Colonic mucosa (tissue), 4 donors: Measurements from ENCODE around the gene NDST4. TPM values are rescaled to one million over a fixed set of nuclear protein-coding genes. Genes with fewer than 3 reads are reported as not detected.

Source experiments
- DNase-seq: peaks from one replicate; pipeline ENCODE4 v3.0.0-alpha.2; 2020
- H3K27ac ChIP-seq: fragments of 200-600 bp; one replicate; pipeline ENCODE4 v1.8.0; 2021
- H3K27me3 ChIP-seq: fragments of 200-600 bp; one replicate; pipeline ENCODE4 v1.8.0; 2021
- H3K36me3 ChIP-seq: fragments of 200-600 bp; one replicate; pipeline ENCODE4 v1.8.0; 2021
- H3K4me1 ChIP-seq: fragments of 200-600 bp; one replicate; pipeline ENCODE4 v1.8.0; 2021; ENCODE audit warnings: mild to moderate bottlenecking
- H3K4me3 ChIP-seq: fragments of 200-600 bp; one replicate; pipeline ENCODE4 v1.8.0; 2021
- H3K9ac ChIP-seq, 2 donors: one replicate each; pipeline ENCODE4 v1.7.0; 2013; ENCODE audit warnings: control low read depth in 2 of 2, low read depth in 2 of 2, low read length in 2 of 2
- H3K9me3 ChIP-seq: fragments of 200-600 bp; one replicate; pipeline ENCODE4 v1.8.0; 2021
- CTCF ChIP-seq: fragments of 200-600 bp; IDR thresholded peaks from one replicate; pipeline ENCODE4 v1.8.0; 2022; ENCODE audit warnings: antibody characterized with exemption, mild to moderate bottlenecking
- intact Hi-C: fragments of 100-400 bp; cut with DNase I; formaldehyde crosslinking; loops from one replicate; pipeline ENCODE4 v1.14.1; 2022
- total RNA-seq, 2 donors: library from RNA; stranded (reverse); fragmentation: NEBNext Ultra II Directional in 1 of 2; extraction: Animal tissue kit (Norgen Biotek cat#: 25700) in 1 of 2; gene quantifications; one replicate each; pipeline ENCODE4 v1.2.1, GENCODE V29; 2021
- donor health status: healthy.
- donor health status: DM: no; HTN: no; CAD: no.
- donor health status: DM: no; HTN: no; CAD: no.

The NDST4 gene
- total RNA-seq: under 1 TPM; 0.13 to 0.20 TPM

GRCh38 chr4:115113506-115114106 is at the start of gene NDST4:
Gene NDST4 (minus strand): TSS chr4:115113620. CDS start chr4:115077036, 36,584 bp downstream.
- intact Hi-C loops: no loop called here
- no peaks in the 10 kb centered on the region for H3K36me3 ChIP-seq
- H3K27me3 ChIP-seq: no peaks in the 10 kb centered on the region
- no peak for DNase-seq
- no peak within 1 kb of the TSS for H3K4me3 ChIP-seq
- H3K4me1 ChIP-seq: no peaks in the 10 kb centered on the region
- no peak for TF ChIP-seq CTCF
- no peak within 1 kb of the TSS for H3K27ac ChIP-seq
- H3K9ac ChIP-seq: no peak within 1 kb of the TSS
- H3K9me3 ChIP-seq: no peaks in the 10 kb centered on the region

GRCh38 chr4:115159141-115159540 is 45.7 kb upstream of the NDST4 start:
- no peak for DNase-seq
- no peak overlapping the region for H3K9ac ChIP-seq
- no peaks in the 10 kb centered on the region for H3K4me1 ChIP-seq
- no peak for TF ChIP-seq CTCF
- H3K36me3 ChIP-seq: no peaks in the 10 kb centered on the region
- no peaks in the 10 kb centered on the region for H3K27me3 ChIP-seq
- intact Hi-C loops: no loop called here
- H3K9me3 ChIP-seq: no peaks in the 10 kb centered on the region
- no peak overlapping the region for H3K27ac ChIP-seq
- no peak overlapping the region for H3K4me3 ChIP-seq

GRCh38 chr4:115158296-115158695 is 44.9 kb upstream of the NDST4 start:
- Histone ChIP-seq H3K9me3 (no peaks in the 10 kb centered on the region), H3K27ac (no peak overlapping the region), H3K36me3 (no peaks in the 10 kb centered on the region), H3K9ac (no peak overlapping the region), H3K27me3 (no peaks in the 10 kb centered on the region), H3K4me3 (no peak overlapping the region), H3K4me1 (no peaks in the 10 kb centered on the region)
- no peak for DNase-seq
- no peak for TF ChIP-seq CTCF
- intact Hi-C loops: no loop called here

GRCh38 chr4:115154826-115155225 is 41.4 kb upstream of the NDST4 start:
- Histone ChIP-seq H3K9ac (no peak overlapping the region), H3K27ac (no peak overlapping the region)
- intact Hi-C loops: no loop called here

GRCh38 chr4:115152965-115153364 is 39.5 kb upstream of the NDST4 start:
- no peaks in the 10 kb centered on the region for H3K36me3 ChIP-seq
- H3K4me1 ChIP-seq: no peaks in the 10 kb centered on the region
- no peak for TF ChIP-seq CTCF
- no peak overlapping the region for H3K9ac ChIP-seq
- DNase-seq: no peak
- no peak overlapping the region for H3K4me3 ChIP-seq
- no peaks in the 10 kb centered on the region for H3K27me3 ChIP-seq
- H3K27ac ChIP-seq: no peak overlapping the region
- no peaks in the 10 kb centered on the region for H3K9me3 ChIP-seq
- intact Hi-C loops: no loop called here

More at GRCh38 chr4:115154826-115155225, 41.4 kb upstream of the NDST4 start:
- H3K36me3 ChIP-seq: no peaks in the 10 kb centered on the region
- H3K9me3 ChIP-seq: no peaks in the 10 kb centered on the region
- H3K4me3 ChIP-seq: no peak overlapping the region
- TF ChIP-seq CTCF: no peak
- DNase-seq: no peak
- H3K27me3 ChIP-seq: no peaks in the 10 kb centered on the region
- no peaks in the 10 kb centered on the region for H3K4me1 ChIP-seq
